ENCODE data around the gene PCID2.

Gene PCID2

GRCh38 chr13:113219256-113219940 lies 10.9 kb upstream of the PCID2 start:
- DNase-seq, result no peak

DNA sequence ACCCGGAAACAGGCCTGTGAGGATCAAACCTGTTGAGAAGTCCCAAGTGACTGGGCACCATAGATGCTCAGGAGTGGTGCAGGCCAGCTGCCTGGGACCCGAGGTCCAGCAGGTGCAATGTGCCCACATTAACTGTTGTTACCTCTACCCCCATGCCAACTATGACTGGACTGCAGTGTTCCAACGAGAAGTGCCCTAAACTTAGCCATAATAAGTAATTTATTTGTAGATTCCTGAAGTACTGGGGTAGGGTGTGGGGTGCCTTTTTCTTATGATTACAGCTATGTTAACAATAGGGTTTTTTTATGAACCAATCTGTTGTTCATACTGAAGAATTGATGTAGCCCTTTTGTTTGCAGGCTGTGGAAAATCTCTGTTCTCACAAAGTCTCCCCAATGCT lies 10.1 kb upstream of the PCID2 start:
- DNase-seq, result no peak

DNA sequence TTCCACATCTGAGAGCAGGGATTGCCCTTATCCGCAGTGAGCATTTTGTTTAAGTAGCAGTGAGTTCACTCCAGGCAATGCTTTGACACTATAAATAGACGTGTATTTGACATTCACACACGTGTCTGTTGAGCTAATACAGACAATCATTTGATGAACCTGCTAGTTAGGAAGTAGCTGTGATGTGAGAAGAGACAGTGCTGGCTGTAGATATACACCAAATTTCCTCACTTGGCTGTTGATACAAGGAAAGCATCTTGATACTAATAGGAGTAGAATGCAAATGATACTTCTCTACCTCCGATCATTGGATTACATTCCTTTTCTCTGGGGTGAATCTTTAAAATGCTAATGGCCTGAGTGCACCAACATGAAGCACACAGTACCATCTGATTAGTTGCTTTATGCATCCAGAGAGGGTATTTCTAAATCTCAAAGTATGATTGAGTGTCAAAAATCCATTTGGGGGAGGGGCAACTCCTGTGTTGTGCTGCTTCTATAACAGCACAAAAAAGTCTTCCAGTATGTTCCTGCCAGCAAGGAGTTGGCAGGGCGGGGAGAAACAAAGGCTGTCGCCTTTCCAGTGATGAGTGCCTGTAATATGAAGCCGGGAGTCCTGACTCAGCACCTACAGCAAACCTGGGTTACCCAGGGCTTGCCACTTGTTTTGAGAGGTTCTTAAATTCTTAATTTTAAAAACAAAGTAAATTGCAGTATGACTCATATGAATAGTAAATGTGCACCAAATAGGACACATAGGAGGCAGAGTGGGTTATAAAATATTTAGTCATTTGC lies 8.0 kb upstream of the PCID2 start:
- no peak for DNase-seq

GRCh38 chr13:113211774-113212173 lies 3.3 kb upstream of the PCID2 start:
- DNase-seq, result no peak

GRCh38 chr13:113210833-113211232 lies 2.4 kb upstream of the PCID2 start:
- DNase-seq, result no peak

DNA sequence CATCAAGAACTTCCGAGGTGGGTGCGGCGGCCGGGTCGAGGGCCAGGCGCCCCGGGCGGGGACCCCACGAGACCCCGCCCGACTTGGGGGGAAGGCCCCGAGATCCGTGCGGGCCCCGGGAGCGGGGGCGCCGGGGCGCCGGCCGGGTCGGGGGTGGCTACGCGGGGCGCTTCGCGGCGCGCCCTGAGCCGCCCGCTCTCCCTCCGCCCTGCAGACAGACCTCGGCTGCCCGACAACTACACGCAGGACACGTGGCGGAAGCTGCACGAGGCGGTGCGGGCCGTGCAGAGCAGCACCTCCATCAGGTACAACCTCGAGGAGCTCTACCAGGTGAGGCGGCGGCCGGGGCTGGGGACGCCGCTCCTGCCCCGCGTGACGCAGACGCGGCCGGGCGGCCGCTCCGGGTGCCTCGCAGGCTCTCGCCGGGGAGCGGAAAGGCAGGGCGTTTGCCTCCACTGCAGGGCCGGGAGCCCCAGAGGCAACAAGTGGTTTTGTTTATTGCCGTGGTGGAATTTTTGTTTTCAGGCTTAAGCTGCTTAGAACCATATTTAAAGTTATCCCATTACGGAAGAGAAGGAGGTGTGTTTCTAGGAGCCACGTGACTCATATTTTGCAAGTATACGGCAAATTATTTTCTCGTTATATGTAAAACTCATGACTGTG lies 1.4 kb upstream of the PCID2 start:
- peak; percentile 53 to 62 for DNase-seq

- DNase-seq, result peak; percentile 62 to 71
These were observed 878 bp upstream of the PCID2 start, which contains the start of gene CUL4A for GRCh38 chr13:113209336-113209758. Gene CUL4A (plus strand): TSS chr13:113209613. CDS start chr13:113209628, 15 bp downstream.

GRCh38 chr13:113207890-113208420 lies 514 bp downstream of the PCID2 start:
- no peak for DNase-seq

- DNase-seq, result no peak
These were observed 1.0 kb downstream of the PCID2 start for GRCh38 chr13:113207460-113207859.

DNA sequence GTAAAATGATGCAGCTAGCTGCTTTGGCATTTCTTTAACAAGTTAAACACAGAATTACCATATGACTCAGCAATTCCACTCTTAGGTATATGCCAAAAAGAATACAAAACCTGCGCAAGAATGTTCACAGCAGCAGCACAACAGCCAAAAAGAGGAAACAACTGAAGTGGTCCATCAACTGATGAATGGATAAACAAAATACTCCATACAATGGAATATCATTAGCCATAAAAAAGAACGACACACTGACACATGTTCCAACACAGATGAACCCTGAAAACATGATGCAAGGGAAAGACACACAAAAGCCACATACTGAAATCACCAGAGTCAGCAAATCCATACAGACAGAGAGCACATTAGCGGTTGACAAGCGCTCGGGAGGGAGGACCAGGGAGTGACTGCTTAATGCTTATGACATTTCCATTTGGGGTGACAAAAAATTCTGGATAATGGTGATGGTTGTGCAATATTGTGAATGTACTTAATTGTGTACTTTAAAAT lies 3.0 kb downstream of the PCID2 start:
- DNase-seq, result no peak

DNA sequence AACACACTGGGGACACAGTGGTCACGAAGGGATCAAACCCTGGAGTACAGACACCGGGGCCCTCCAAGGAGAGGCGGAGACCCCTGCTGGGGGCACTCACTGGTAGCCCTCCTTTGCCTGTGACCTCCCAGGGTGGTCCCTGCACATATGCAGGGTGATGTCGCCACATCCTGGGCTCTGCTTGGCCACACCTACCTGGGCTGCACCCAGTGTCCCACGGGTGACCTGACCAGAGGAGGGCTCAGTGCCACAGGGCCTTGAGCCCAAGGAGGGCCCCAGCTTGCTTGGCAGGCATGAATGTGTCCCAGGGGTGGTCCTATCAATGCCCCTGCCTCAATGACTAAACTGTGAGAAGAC lies 4.1 kb downstream of the PCID2 start:
- DNase-seq, result no peak

DNA sequence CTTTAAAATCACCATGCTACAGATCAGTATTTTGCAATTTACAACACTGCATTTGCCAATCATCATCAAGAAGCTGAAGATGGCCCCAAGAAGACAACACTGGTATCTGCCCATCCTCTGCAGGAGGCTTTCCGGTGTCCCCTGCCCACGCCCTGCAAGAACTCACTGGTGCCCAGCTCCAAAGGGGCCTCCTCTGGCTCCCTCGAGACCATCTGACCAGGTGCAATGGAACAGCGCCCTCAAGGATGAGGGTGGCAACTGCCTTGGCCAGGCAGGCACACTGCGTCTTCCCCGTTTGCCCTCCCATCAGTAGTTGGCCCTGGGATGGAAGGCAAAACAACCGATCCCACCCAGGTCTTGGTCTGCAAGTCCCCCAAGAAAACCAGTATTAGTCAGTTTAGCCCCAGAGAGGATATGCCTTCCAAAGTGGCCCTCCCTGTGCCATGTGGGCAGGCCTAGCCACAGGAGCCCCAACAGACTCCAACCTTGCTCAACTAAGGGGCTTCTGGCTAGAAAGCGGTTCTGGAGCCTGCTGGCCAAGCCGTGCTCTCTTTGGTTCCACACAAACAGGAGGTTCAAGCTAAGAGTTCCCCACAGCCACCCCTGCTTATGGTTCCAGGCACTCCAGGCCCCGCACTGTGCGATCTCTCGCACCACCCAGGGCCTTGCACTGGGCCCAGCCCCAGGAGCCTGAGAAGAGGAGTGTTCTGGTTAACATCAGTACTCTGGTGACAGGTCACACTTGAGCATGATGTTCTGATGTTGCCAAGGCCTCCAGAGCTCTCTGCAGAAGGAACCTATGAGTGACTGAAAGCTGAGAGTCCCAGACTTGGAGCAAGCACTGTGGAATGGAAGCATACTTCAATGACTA lies 4.7 kb downstream of the PCID2 start:
- no peak for DNase-seq

DNA sequence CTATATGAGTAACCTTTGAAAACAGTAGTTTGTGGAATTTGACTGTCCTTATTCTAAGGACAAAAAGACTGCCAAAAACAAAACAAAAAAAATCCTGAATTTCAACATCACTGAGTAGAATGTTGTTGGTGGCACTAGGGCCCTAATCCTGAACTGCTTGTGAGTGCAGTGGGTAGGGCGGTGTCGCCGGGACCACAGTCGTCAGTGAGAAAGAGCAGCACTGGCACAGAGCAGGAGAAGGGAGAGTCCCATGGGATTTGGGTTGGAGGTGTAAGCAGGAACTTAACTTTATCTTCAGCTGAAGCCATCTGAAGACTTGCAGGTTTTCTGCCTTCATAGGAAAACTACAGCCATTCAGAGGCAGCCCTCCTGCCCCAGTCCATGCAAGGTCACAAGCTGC lies 5.6 kb downstream of the PCID2 start:
- DNase-seq, result no peak

DNA sequence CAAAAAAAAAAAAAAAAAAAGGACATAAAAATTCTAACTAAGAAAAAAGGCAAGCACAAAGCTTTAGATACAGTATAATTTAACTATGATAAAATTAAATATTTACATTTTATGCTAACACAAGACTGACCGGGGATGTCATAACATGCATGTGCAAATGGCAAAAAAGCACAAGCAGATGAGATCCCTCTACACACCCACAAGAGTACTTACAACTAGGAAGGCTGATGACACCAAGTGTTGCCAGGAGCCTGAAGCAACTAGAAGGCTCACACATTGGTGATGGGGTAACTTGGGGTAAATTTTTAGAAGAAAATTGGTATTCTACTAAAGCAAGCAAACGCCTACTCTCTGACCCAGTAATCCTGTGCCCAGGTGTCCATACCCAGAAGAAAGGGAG lies 6.7 kb downstream of the PCID2 start:
- no peak for DNase-seq

DNA sequence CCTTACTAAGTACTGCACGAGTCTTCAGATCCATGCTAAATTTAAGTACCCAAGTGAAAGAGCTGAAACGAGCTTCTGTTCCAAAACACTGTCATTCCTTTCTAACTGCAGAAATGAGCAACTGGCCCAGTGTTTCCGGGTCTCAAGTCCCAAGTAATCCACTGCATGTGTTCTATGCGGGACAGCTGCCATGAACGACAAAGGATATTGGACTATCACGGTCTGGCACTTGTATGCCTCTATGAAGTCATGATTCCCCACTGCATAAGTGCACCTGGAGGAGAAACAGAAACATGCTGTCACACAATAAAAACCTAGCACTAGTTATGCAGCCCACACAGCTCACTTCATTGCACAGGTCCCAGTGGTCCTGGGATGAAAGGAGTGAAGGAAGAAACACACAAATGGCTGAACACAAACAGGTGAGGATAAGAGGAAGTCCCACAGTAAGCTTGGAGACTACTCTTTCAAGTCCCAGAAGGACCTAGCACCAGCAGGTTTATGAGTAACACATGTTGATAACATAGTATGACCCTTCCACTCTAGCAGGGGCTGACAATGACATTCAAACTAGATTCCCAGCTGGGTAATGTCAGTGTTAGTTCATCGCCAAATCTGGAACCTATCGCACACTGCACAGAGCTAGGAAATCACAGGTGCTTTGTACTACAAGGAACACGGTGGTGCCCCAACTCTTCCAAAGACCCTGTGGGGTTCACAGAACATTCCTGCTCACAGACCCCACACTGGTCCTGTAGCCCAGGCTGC lies 11.3 kb downstream of the PCID2 start:
- DNase-seq, result no peak

- no peak for DNase-seq
These were observed 13.1 kb downstream of the PCID2 start for GRCh38 chr13:113195360-113195759.

GRCh38 chr13:113192902-113193301 lies 15.6 kb downstream of the PCID2 start:
- no peak for DNase-seq

DNA sequence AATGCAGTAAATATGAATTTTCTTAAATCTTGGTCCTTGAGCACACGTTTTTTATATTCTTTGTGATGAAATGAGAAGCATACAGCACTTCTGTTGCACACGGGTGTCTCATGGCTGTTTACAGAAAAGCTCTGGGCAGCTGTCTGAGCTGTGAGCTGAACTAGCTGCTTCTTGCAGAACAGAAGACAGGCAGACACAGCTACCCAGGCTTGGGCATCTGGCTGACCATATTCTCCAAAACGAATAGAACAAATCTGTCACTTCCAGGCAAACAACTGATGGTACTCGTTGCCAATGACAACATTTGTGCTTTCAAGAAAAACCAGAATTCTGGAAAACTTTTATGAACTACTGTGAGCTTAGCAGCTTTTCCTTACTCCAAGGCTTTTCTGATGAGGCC lies 16.2 kb downstream of the PCID2 start:
- no peak for DNase-seq

- no peak for DNase-seq
These were observed 18.3 kb downstream of the PCID2 start for GRCh38 chr13:113190181-113190580.

GRCh38 chr13:113187883-113188665 lies 20.4 kb downstream of the PCID2 start:
- DNase-seq, result no peak

GRCh38 chr13:113187263-113187669 lies 21.2 kb downstream of the PCID2 start:
- peak; percentile 55 to 61 for DNase-seq

Data from stimulated activated CD4-positive, alpha-beta T cell treated with anti-CD3 and anti-CD28 coated beads, Interleukin-2, amount 100 ng/mL, for 48 hours (primary cell).